Measurements from ENCODE around the gene PKP4. TPM values are rescaled to one million over a fixed set of nuclear protein-coding genes. Genes with fewer than 3 reads are reported as not detected.

PKP4 gene
- total RNA-seq, 5 donors from 2014 or later (not counting 1 experiment from before 2014, with no cell fraction given) = 17.3 to 23.1 (median 20.3) TPM

- no peaks in the 10 kb centered on the region for H3K9me3 ChIP-seq
- H3K9me3 Mint-ChIP-seq = no peaks in the 10 kb centered on the region
- peaks cover 0 to 10% (median 0%) of the 10 kb centered on the region in 3 donors for H3K4me1 Mint-ChIP-seq
- WGBS (ENCODE audit: insufficient coverage) = no CpG with 5 or more reads among the region's 2 CpGs
- CTCF ChIA-PET = no interaction called here
- H3K27me3 ChIP-seq (replicated peaks in 1 of 2; ENCODE audit: control insufficient read depth in 2 of 2, extremely low read depth in 1 of 2, insufficient read depth in 2 of 2, low read length in 1 of 2) = no peaks in the 10 kb centered on the region
- POLR2A ChIA-PET = no interaction called here
- H3K27me3 Mint-ChIP-seq = no peaks in the 10 kb centered on the region
- no peak overlapping the region for H3K4me3 Mint-ChIP-seq
- H3K36me3 ChIP-seq (ENCODE audit: control insufficient read depth in 2 of 2, extremely low read depth in 1 of 2, insufficient read depth in 1 of 2, low read length in 1 of 2) = no peaks in the 10 kb centered on the region
- H3K4me1 ChIP-seq (ENCODE audit: control insufficient read depth in 1 of 2, extremely low read depth in 1 of 2, insufficient read depth in 2 of 2, low read length in 2 of 2) = no peaks in the 10 kb centered on the region
- ATAC-seq (replicated peaks in 1 of 4) = no peak
- H3K4me3 ChIP-seq (ENCODE audit: control insufficient read depth in 1 of 2, extremely low read depth in 1 of 2, low read length in 1 of 2) = no peak overlapping the region
- no peak for DNase-seq
- H3K27ac Mint-ChIP-seq = no peak overlapping the region
- no peak overlapping the region for H3K27ac ChIP-seq (ENCODE audit: low read length)
- H3K36me3 Mint-ChIP-seq = no peaks in the 10 kb centered on the region
These were observed 50.9 kb downstream of the PKP4 start for GRCh38 chr2:158507679-158508078.

- Mint-ChIP-seq H3K9me3 (peaks cover 0 to 4% (median 0%) of the 10 kb centered on the region in 3 donors), H3K27ac (no peak overlapping the region), H3K27me3 (no peaks in the 10 kb centered on the region), H3K36me3 (peaks cover 9% of the 10 kb centered on the region), H3K4me1 (peaks cover 0 to 10% (median 7%) of the 10 kb centered on the region in 3 donors), H3K4me3 (no peak overlapping the region)
- H3K4me1 ChIP-seq (ENCODE audit: control insufficient read depth in 1 of 2, extremely low read depth in 1 of 2, insufficient read depth in 2 of 2, low read length in 2 of 2) = no peaks in the 10 kb centered on the region
- no peak overlapping the region for H3K27ac ChIP-seq (ENCODE audit: low read length)
- POLR2A ChIA-PET = no interaction called here
- H3K9me3 ChIP-seq = no peaks in the 10 kb centered on the region
- DNase-seq (no peak), ATAC-seq (replicated peaks in 1 of 4) (no peak)
- H3K4me3 ChIP-seq (ENCODE audit: control insufficient read depth in 1 of 2, extremely low read depth in 1 of 2, low read length in 1 of 2) = no peak overlapping the region
- CTCF ChIA-PET = no interaction called here
- H3K36me3 ChIP-seq (ENCODE audit: control insufficient read depth in 2 of 2, extremely low read depth in 1 of 2, insufficient read depth in 1 of 2, low read length in 1 of 2) = no peaks in the 10 kb centered on the region
- no peaks in the 10 kb centered on the region for H3K27me3 ChIP-seq (replicated peaks in 1 of 2; ENCODE audit: control insufficient read depth in 2 of 2, extremely low read depth in 1 of 2, insufficient read depth in 2 of 2, low read length in 1 of 2)
- WGBS (ENCODE audit: insufficient coverage) = 86% methylated on average over 2 of the region's 2 CpGs
These were observed 53.4 kb downstream of the PKP4 start for GRCh38 chr2:158509928-158510797.

- no peak overlapping the region for H3K4me3 ChIP-seq (ENCODE audit: control insufficient read depth in 1 of 2, extremely low read depth in 1 of 2, low read length in 1 of 2)
- H3K36me3 ChIP-seq (ENCODE audit: control insufficient read depth in 2 of 2, extremely low read depth in 1 of 2, insufficient read depth in 1 of 2, low read length in 1 of 2) = no peaks in the 10 kb centered on the region
- ChIA-PET CTCF (no interaction called here), POLR2A (no interaction called here)
- Mint-ChIP-seq H3K4me1 (peaks cover 0 to 7% (median 6%) of the 10 kb centered on the region in 3 donors), H3K27me3 (no peaks in the 10 kb centered on the region), H3K36me3 (peaks cover 9% of the 10 kb centered on the region), H3K27ac (no peak overlapping the region), H3K4me3 (no peak overlapping the region), H3K9me3 (peaks cover 0 to 4% (median 0%) of the 10 kb centered on the region in 3 donors)
- no peak overlapping the region for H3K27ac ChIP-seq (ENCODE audit: low read length)
- no peaks in the 10 kb centered on the region for H3K27me3 ChIP-seq (replicated peaks in 1 of 2; ENCODE audit: control insufficient read depth in 2 of 2, extremely low read depth in 1 of 2, insufficient read depth in 2 of 2, low read length in 1 of 2)
- 100% methylated on average over 7 of the region's 8 CpGs for WGBS (ENCODE audit: insufficient coverage)
- no peaks in the 10 kb centered on the region for H3K9me3 ChIP-seq
- no peaks in the 10 kb centered on the region for H3K4me1 ChIP-seq (ENCODE audit: control insufficient read depth in 1 of 2, extremely low read depth in 1 of 2, insufficient read depth in 2 of 2, low read length in 2 of 2)
- DNase-seq (no peak), ATAC-seq (replicated peaks in 1 of 4) (no peak)
These were observed 54.1 kb downstream of the PKP4 start for GRCh38 chr2:158510887-158511286.

DNA sequence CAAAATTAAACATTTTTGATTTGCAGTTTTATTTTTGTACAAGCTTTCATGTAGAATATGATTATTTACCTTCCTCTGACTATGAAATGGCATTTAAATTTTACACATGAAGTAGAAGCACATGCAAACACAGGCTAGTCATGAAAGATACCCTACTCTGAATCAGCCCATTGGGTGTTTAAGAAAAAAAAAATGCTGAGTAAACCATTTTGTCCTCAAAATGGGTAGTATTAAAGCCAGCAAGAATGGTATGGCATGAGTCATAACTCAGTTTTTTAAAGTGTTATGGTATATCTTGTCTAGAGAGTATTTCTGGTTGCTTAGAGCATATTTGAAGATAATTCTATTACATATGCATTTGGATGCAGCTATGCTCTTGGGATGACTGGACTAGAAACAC lies 55.0 kb downstream of the PKP4 start:
- Mint-ChIP-seq H3K9me3 (peaks cover 0 to 4% (median 0%) of the 10 kb centered on the region in 3 donors), H3K27ac (no peak overlapping the region), H3K4me1 (peaks cover 0 to 7% (median 6%) of the 10 kb centered on the region in 3 donors), H3K27me3 (no peaks in the 10 kb centered on the region), H3K36me3 (peaks cover 9% of the 10 kb centered on the region), H3K4me3 (no peak overlapping the region)
- POLR2A ChIA-PET = no interaction called here
- CTCF ChIA-PET = no interaction called here
- Histone ChIP-seq H3K9me3 (no peaks in the 10 kb centered on the region), H3K27me3 (replicated peaks in 1 of 2; ENCODE audit: control insufficient read depth in 2 of 2, extremely low read depth in 1 of 2, insufficient read depth in 2 of 2, low read length in 1 of 2) (no peaks in the 10 kb centered on the region), H3K4me3 (ENCODE audit: control insufficient read depth in 1 of 2, extremely low read depth in 1 of 2, low read length in 1 of 2) (no peak overlapping the region), H3K36me3 (ENCODE audit: control insufficient read depth in 2 of 2, extremely low read depth in 1 of 2, insufficient read depth in 1 of 2, low read length in 1 of 2) (no peaks in the 10 kb centered on the region), H3K4me1 (ENCODE audit: control insufficient read depth in 1 of 2, extremely low read depth in 1 of 2, insufficient read depth in 2 of 2, low read length in 2 of 2) (no peaks in the 10 kb centered on the region), H3K27ac (ENCODE audit: low read length) (no peak overlapping the region)
- ATAC-seq (replicated peaks in 1 of 4) (no peak), DNase-seq (no peak)

DNA sequence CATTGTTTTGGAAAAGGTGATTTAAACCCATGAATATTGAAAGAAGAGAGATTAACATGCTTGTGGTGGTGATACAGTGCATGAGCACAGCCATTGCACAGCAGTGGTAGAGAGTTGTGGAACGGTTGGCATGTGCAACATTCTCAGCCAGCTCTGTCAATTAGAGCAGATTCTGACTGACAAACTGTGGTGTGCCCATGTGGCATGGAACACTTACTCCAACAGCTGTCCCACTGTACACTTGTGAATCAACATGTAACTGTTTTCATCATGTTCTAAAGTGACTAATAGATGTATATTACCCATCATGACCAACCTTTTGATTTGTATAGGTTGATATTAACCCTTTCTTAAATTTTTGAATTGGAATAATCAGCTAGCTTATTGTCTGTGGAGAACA lies 55.6 kb downstream of the PKP4 start:
- H3K4me1 Mint-ChIP-seq = peaks cover 0 to 7% (median 0%) of the 10 kb centered on the region in 3 donors
- Histone ChIP-seq H3K36me3 (ENCODE audit: control insufficient read depth in 2 of 2, extremely low read depth in 1 of 2, insufficient read depth in 1 of 2, low read length in 1 of 2) (no peaks in the 10 kb centered on the region), H3K4me3 (ENCODE audit: control insufficient read depth in 1 of 2, extremely low read depth in 1 of 2, low read length in 1 of 2) (no peak overlapping the region), H3K27ac (ENCODE audit: low read length) (no peak overlapping the region), H3K4me1 (ENCODE audit: control insufficient read depth in 1 of 2, extremely low read depth in 1 of 2, insufficient read depth in 2 of 2, low read length in 2 of 2) (no peaks in the 10 kb centered on the region), H3K27me3 (replicated peaks in 1 of 2; ENCODE audit: control insufficient read depth in 2 of 2, extremely low read depth in 1 of 2, insufficient read depth in 2 of 2, low read length in 1 of 2) (no peaks in the 10 kb centered on the region), H3K9me3 (no peaks in the 10 kb centered on the region)
- no peaks in the 10 kb centered on the region for H3K27me3 Mint-ChIP-seq
- 83% methylated on average over 1 of the region's 1 CpG for WGBS (ENCODE audit: insufficient coverage)
- H3K9me3 Mint-ChIP-seq = peaks cover 0 to 4% (median 0%) of the 10 kb centered on the region in 3 donors
- ChIA-PET POLR2A (no interaction called here), CTCF (no interaction called here)
- DNase-seq (no peak), ATAC-seq (replicated peaks in 1 of 4) (no peak)
- H3K27ac Mint-ChIP-seq = no peak overlapping the region
- H3K36me3 Mint-ChIP-seq = peaks cover 11% of the 10 kb centered on the region
- H3K4me3 Mint-ChIP-seq = no peak overlapping the region

- Mint-ChIP-seq H3K36me3 (peaks cover 11% of the 10 kb centered on the region), H3K4me3 (no peak overlapping the region), H3K9me3 (peaks cover 0 to 4% (median 0%) of the 10 kb centered on the region in 3 donors), H3K27me3 (no peaks in the 10 kb centered on the region), H3K27ac (no peak overlapping the region), H3K4me1 (peaks cover 0 to 7% (median 0%) of the 10 kb centered on the region in 3 donors)
- ATAC-seq (replicated peaks in 1 of 4) (no peak), DNase-seq (no peak)
- Histone ChIP-seq H3K4me1 (ENCODE audit: control insufficient read depth in 1 of 2, extremely low read depth in 1 of 2, insufficient read depth in 2 of 2, low read length in 2 of 2) (no peaks in the 10 kb centered on the region), H3K27ac (ENCODE audit: low read length) (no peak overlapping the region), H3K4me3 (ENCODE audit: control insufficient read depth in 1 of 2, extremely low read depth in 1 of 2, low read length in 1 of 2) (no peak overlapping the region), H3K27me3 (replicated peaks in 1 of 2; ENCODE audit: control insufficient read depth in 2 of 2, extremely low read depth in 1 of 2, insufficient read depth in 2 of 2, low read length in 1 of 2) (no peaks in the 10 kb centered on the region), H3K9me3 (no peaks in the 10 kb centered on the region), H3K36me3 (ENCODE audit: control insufficient read depth in 2 of 2, extremely low read depth in 1 of 2, insufficient read depth in 1 of 2, low read length in 1 of 2) (no peaks in the 10 kb centered on the region)
- ChIA-PET POLR2A (no interaction called here), CTCF (no interaction called here)
- no CpG with 5 or more reads among the region's 5 CpGs for WGBS (ENCODE audit: insufficient coverage)
These were observed 57.1 kb downstream of the PKP4 start for GRCh38 chr2:158513841-158514240.

All from T-cell (primary cell).